HepG2 (cell line): ENCODE measurements around the gene KCNIP4. TPM values are rescaled to one million over a fixed set of nuclear protein-coding genes. Genes with fewer than 3 reads are reported as not detected.

Experiments
- ATAC-seq: fragments of 200-7000 bp; cut with Tn5 transposase; 3 replicates; pipeline ENCODE4 v1.9.1; 2020; ENCODE audit warnings: mild to moderate bottlenecking, moderate library complexity
- BruUV-seq: library from RNA; stranded (reverse); fragments of 400-500 nt; replicated peaks from 2 replicates; lab custom pipeline; 2021; lab: Mats Ljungman, UMichigan
- CTCF ChIA-PET: fragments of 300-600 bp; formaldehyde crosslinking; extraction: SDS; loops from one replicate; lab custom pipeline; 2021; ENCODE audit warnings: low total read pairs, inconsistent platforms, low intra/inter-chr PET ratio; lab: Yijun Ruan, JAX
- POLR2A ChIA-PET: fragments of 350-600 bp; sonication (Branson Sonifier 250); formaldehyde crosslinking; loops from one replicate; lab custom pipeline; 2020; ENCODE audit warnings: antibody characterized with exemption, inconsistent platforms; lab: Yijun Ruan, JAX
- DNase-seq: peaks from one replicate; pipeline ENCODE4 v3.0.0-alpha.2; 2015; ENCODE audit warnings: low spot score
- FAIRE-seq: peaks from 3 replicates; lab custom pipeline; 2011; peaks lifted over from hg19 to GRCh38; lab: Jason Lieb, UNC
- H2AFZ ChIP-seq: one replicate; pipeline ENCODE4 v1.6.1; 2011; ENCODE audit warnings: low read length, inconsistent platforms
- H3K27ac ChIP-seq: fragments of 300-600 bp; 3 replicates; pipeline ENCODE4 v1.8.0; 2011; ENCODE audit warnings: mixed run types, mild to moderate bottlenecking, mixed read lengths, low read length, inconsistent platforms; ENCODE audit not compliant: insufficient read depth; ENCODE audit errors: extremely low read length
- H3K27me3 ChIP-seq, 2 experiments: fragments of 200-600 bp in 1 of 2; 2 replicates in 1 of 2; 3 replicates in 1 of 2; pipeline versions ENCODE4 v1.6.0 to v1.8.0; 2011; ENCODE audit warnings: low read length in 2 of 2, mild to moderate bottlenecking in 2 of 2, moderate library complexity in 2 of 2, inconsistent platforms in 1 of 2; ENCODE audit not compliant: insufficient read depth in 2 of 2, control insufficient read depth in 1 of 2
- H3K36me3 ChIP-seq, 2 experiments: fragments of 200-600 bp in 1 of 2; replicated peaks in 1 of 2; 2 replicates in 1 of 2; 3 replicates in 1 of 2; pipeline versions ENCODE4 v1.5.1 to v1.8.0; 2011; ENCODE audit warnings: low read length in 2 of 2, inconsistent platforms in 1 of 2; ENCODE audit not compliant: insufficient read depth in 2 of 2, control insufficient read depth in 1 of 2
- H3K4me1 ChIP-seq: 2 replicates; pipeline ENCODE4 v1.5.1; 2012; ENCODE audit warnings: low read length, inconsistent platforms; ENCODE audit not compliant: insufficient read depth
- H3K4me2 ChIP-seq: 2 replicates; pipeline ENCODE4 v1.6.0; 2011; ENCODE audit warnings: low read depth, low read length, inconsistent platforms
- H3K4me3 ChIP-seq, 3 experiments: fragments of 200-600 bp in 1 of 3; sonication (generic), shearing (Covaris generic) in 1 of 3; replicated peaks in 1 of 3; 2 replicates each; pipeline ENCODE4 v1.5.1; 2011 to 2016; ENCODE audit warnings: low read length in 3 of 3, inconsistent platforms in 2 of 3, low read depth in 2 of 3, mild to moderate bottlenecking in 2 of 3, control low read depth in 1 of 3, mixed read lengths in 1 of 3; ENCODE audit not compliant: insufficient read depth in 1 of 3
- H3K79me2 ChIP-seq: one replicate; pipeline ENCODE4 v1.6.1; 2011; ENCODE audit warnings: low read length, inconsistent platforms; ENCODE audit not compliant: insufficient read depth
- H3K9ac ChIP-seq: 2 replicates; pipeline ENCODE4 v1.6.0; 2011; ENCODE audit warnings: mild to moderate bottlenecking, low read depth, low read length, inconsistent platforms; ENCODE audit not compliant: insufficient read depth
- H3K9me3 ChIP-seq: 2 replicates; pipeline ENCODE4 v1.5.1; 2012; ENCODE audit warnings: mild to moderate bottlenecking, low read length
- H4K20me1 ChIP-seq: 2 replicates; pipeline ENCODE4 v1.6.0; 2011; ENCODE audit warnings: inconsistent platforms, mild to moderate bottlenecking, low read length, moderate library complexity; ENCODE audit not compliant: insufficient read depth
- CCAR2 ChIP-seq: fragments of 200-400 bp; formaldehyde crosslinking; optimal IDR thresholded peaks from 2 replicates; pipeline ENCODE3; 2018; ENCODE audit warnings: low read depth, mild to moderate bottlenecking, low read length, moderate library complexity
- ETV6 ChIP-seq: sonication (generic); formaldehyde crosslinking; conservative IDR thresholded peaks from 2 replicates; pipeline ENCODE4 v1.4.0; 2020; ENCODE audit warnings: missing genetic modification reagents
- HNF1A ChIP-seq, 2 experiments: sonication (generic) in 1 of 2; formaldehyde crosslinking in 1 of 2; IDR thresholded peaks; 2 replicates each; pipeline versions ENCODE4 v1.4.0 to v1.6.1; 2016 to 2020; ENCODE audit warnings: borderline replicate concordance in 1 of 2, low read depth in 1 of 2, mild to moderate bottlenecking in 1 of 2, missing genetic modification reagents in 1 of 2
- HOXA9 ChIP-seq: sonication (generic); formaldehyde crosslinking; IDR thresholded peaks from 2 replicates; pipeline ENCODE4 v1.8.1; 2022; ENCODE audit warnings: missing genetic modification reagents, mild to moderate bottlenecking, moderate library complexity, borderline replicate concordance
- PPARG ChIP-seq: conservative IDR thresholded peaks from 2 replicates; pipeline ENCODE4 v1.6.1; 2016; ENCODE audit warnings: missing biosample characterization, missing genetic modification reagents
- TBP ChIP-seq: sonication (generic); formaldehyde crosslinking; IDR thresholded peaks from 2 replicates; pipeline ENCODE4 v1.5.0; 2020; ENCODE audit warnings: missing genetic modification reagents
- TOE1 ChIP-seq: sonication (generic); formaldehyde crosslinking; IDR thresholded peaks from 2 replicates; pipeline ENCODE4 v1.4.0; 2020; ENCODE audit warnings: mild to moderate bottlenecking, missing genetic modification reagents
- ZFP36L1 ChIP-seq: sonication (generic); formaldehyde crosslinking; IDR thresholded peaks from 2 replicates; pipeline ENCODE4 v1.8.0; 2022; ENCODE audit warnings: mild to moderate bottlenecking, missing genetic modification reagents, moderate library complexity
- ZFP36L2 ChIP-seq: sonication (generic); formaldehyde crosslinking; IDR thresholded peaks from 2 replicates; pipeline ENCODE4 v1.4.0; 2020; ENCODE audit warnings: missing genetic modification reagents
- ZNF207 ChIP-seq: fragments of 450-650 bp; IDR thresholded peaks from 2 replicates; pipeline ENCODE4 v1.6.1; 2016; ENCODE audit warnings: antibody characterized with exemption, borderline replicate concordance
- ZNF225 ChIP-seq: sonication (generic); formaldehyde crosslinking; IDR thresholded peaks from 2 replicates; pipeline ENCODE4 v1.4.0; 2020; ENCODE audit warnings: mild to moderate bottlenecking, missing genetic modification reagents
- ZNF510 ChIP-seq: sonication (generic); formaldehyde crosslinking; IDR thresholded peaks from 2 replicates; pipeline ENCODE4 v1.4.0; 2020; ENCODE audit warnings: low read depth, mild to moderate bottlenecking, missing genetic modification reagents
- ZNF549 ChIP-seq: sonication (generic); formaldehyde crosslinking; IDR thresholded peaks from 2 replicates; pipeline ENCODE4 v1.5.0; 2020; ENCODE audit warnings: missing genetic modification reagents
- ZNF558 ChIP-seq: sonication (generic); formaldehyde crosslinking; IDR thresholded peaks from 2 replicates; pipeline ENCODE4 v1.9.0; 2022; ENCODE audit warnings: mild to moderate bottlenecking, missing genetic modification reagents, borderline replicate concordance
- WGBS: methylation state at CpG from one replicate; pipeline ENCODE4 v1.1.6; 2017; ENCODE audit warnings: low lambda C conversion rate; 5-methylcytosine and 5-hydroxymethylcytosine counted together
- in situ Hi-C: cut with HindIII; loops from 2 replicates; pipeline ENCODE4 v1.10.0; 2017; ENCODE audit warnings: low pct_unique_long_range_greater_than_20kb; ENCODE audit not compliant: extremely low pct_ligation_motif_present
- intact Hi-C: fragments of 100-400 bp; cut with micrococcal nuclease; formaldehyde crosslinking; loops from one replicate; pipeline ENCODE4 v1.10.0; 2022; ENCODE audit not compliant: unreplicated experiment
- polyA plus RNA-seq, 8 experiments: library from polyadenylated mRNA; depleted of rRNA in 3 of 8; stranded (reverse) in 7 of 8; unstranded in 1 of 8; fragments of >200 nt; fragmentation: Illumina TruSeq in 4 of 8; extraction: Trizol in 4 of 8; gene quantifications; 2 replicates each; pipeline versions ENCODE4 v1.2.1 to v1.2.3, GENCODE V29; 2011 to 2016; ENCODE audit warnings: low read depth in 4 of 8, missing spikeins in 1 of 8, mixed read lengths in 1 of 8; ENCODE audit not compliant: insufficient read depth in 1 of 8
- total RNA-seq, 5 experiments: library from RNA; depleted of rRNA; stranded (reverse); fragments of >200 nt; fragmentation: Illumina TruSeq; extraction: Trizol; gene quantifications; 2 replicates each; pipeline ENCODE4 v1.2.3, GENCODE V29; 2016; ENCODE audit warnings: low read depth in 1 of 5
- TF ChIP-seq, protein P1 (sequence below): sonication (generic); formaldehyde crosslinking; IDR thresholded peaks from 2 replicates; pipeline ENCODE4 v1.8.1; 2023; ENCODE audit warnings: mild to moderate bottlenecking, inconsistent platforms, moderate library complexity, missing genetic modification reagents, borderline replicate concordance
- TF ChIP-seq, protein P2 (sequence below): sonication (generic); formaldehyde crosslinking; IDR thresholded peaks from 2 replicates; pipeline ENCODE4 v1.4.0; 2020; ENCODE audit warnings: mild to moderate bottlenecking, low read depth, missing genetic modification reagents
- TF ChIP-seq, protein P3 (sequence below): sonication (generic); formaldehyde crosslinking; conservative IDR thresholded peaks from 2 replicates; pipeline ENCODE4 v1.4.0; 2020; ENCODE audit warnings: missing genetic modification reagents

The KCNIP4 gene
- total and polyA plus RNA-seq, 2 of the 13 experiments (the other 11 are each of a cell fraction or from before 2014, with no cell fraction given), result 0.09 TPM; not detected in 1

- no TSS peak for BruUV-seq
- intact Hi-C loops (no loop called here), in situ Hi-C loops (no loop called here)
- WGBS, result 1% methylated on average over 3 of the region's 3 CpGs
- Histone ChIP-seq H3K36me3 (no peaks in the 10 kb centered on the region), H3K79me2 (no peaks in the 10 kb centered on the region), H3K27ac (no peak overlapping the region), H2AFZ (no peak overlapping the region), H3K27me3 (no peaks in the 10 kb centered on the region), H3K4me2 (no peak overlapping the region), H4K20me1 (no peaks in the 10 kb centered on the region), H3K4me1 (no peaks in the 10 kb centered on the region), H3K9me3 (peaks cover 18% of the 10 kb centered on the region; the same call in 1 of the 2 replicates), H3K4me3 (no peak overlapping the region), H3K9ac (no peak overlapping the region)
- CTCF ChIA-PET, result no interaction called here
- DNase-seq, result no peak
- no peak for ATAC-seq
- FAIRE-seq, result no peak
- POLR2A ChIA-PET, result no interaction called here
- TF ChIP-seq, protein P1, sequence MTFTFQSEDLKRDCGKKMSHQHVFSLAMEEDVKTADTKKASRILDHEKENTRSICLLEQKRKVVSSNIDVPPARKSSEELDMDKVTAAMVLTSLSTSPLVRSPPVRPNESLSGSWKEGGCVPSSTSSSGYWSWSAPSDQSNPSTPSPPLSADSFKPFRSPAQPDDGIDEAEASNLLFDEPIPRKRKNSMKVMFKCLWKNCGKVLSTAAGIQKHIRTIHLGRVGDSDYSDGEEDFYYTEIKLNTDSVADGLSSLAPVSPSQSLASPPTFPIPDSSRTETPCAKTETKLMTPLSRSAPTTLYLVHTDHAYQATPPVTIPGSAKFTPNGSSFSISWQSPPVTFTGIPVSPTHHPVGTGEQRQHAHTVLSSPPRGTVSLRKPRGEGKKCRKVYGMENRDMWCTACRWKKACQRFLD (CRISPR knock-in tag), result no peak
- TF ChIP-seq CCAR2 (no peak), ETV6 (no peak), PPARG (no peak), ZFP36L2 (CRISPR knock-in tag) (no peak), HOXA9 (CRISPR knock-in tag) (no peak), HNF1A (IDR thresholded peaks at IDR 0.05; ENCODE audit: low read depth) (no peak), HNF1A (CRISPR knock-in tag; IDR thresholded peaks at IDR 0.05; ENCODE audit: borderline replicate concordance) (no peak), ZNF225 (CRISPR knock-in tag) (no peak), TBP (CRISPR knock-in tag) (no peak), ZNF510 (CRISPR knock-in tag) (no peak), ZNF549 (no peak), ZFP36L1 (no peak), ZNF207 (no peak), TOE1 (CRISPR knock-in tag) (no peak), ZNF558 (CRISPR knock-in tag) (no peak)
- TF ChIP-seq, protein P2, sequence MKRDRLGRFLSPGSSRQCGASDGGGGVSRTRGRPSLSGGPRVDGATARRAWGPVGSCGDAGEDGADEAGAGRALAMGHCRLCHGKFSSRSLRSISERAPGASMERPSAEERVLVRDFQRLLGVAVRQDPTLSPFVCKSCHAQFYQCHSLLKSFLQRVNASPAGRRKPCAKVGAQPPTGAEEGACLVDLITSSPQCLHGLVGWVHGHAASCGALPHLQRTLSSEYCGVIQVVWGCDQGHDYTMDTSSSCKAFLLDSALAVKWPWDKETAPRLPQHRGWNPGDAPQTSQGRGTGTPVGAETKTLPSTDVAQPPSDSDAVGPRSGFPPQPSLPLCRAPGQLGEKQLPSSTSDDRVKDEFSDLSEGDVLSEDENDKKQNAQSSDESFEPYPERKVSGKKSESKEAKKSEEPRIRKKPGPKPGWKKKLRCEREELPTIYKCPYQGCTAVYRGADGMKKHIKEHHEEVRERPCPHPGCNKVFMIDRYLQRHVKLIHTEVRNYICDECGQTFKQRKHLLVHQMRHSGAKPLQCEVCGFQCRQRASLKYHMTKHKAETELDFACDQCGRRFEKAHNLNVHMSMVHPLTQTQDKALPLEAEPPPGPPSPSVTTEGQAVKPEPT (CRISPR knock-in tag), result no peak
- TF ChIP-seq, protein P3, sequence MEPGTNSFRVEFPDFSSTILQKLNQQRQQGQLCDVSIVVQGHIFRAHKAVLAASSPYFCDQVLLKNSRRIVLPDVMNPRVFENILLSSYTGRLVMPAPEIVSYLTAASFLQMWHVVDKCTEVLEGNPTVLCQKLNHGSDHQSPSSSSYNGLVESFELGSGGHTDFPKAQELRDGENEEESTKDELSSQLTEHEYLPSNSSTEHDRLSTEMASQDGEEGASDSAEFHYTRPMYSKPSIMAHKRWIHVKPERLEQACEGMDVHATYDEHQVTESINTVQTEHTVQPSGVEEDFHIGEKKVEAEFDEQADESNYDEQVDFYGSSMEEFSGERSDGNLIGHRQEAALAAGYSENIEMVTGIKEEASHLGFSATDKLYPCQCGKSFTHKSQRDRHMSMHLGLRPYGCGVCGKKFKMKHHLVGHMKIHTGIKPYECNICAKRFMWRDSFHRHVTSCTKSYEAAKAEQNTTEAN, result no peak
Measured at GRCh38 chr4:20997886-20998285, 950.7 kb downstream of the KCNIP4 start.
